COLO829 (cell line): ENCODE data around the gene TICRR.

Source experiments
- DNase-seq: peaks from one replicate; pipeline ENCODE4 v3.0.0; 2012; ENCODE audit warnings: low spot score

Gene TICRR

GRCh38 chr15:89654301-89654761 lies 79.1 kb downstream of the TICRR start:
- DNase-seq = no peak

GRCh38 chr15:89654847-89655805 lies 79.9 kb downstream of the TICRR start, which contains the start of gene KIF7:
TSS of gene KIF7 (minus strand) at chr15:89655467. CDS start at chr15:89652930, 2,537 bp downstream.
- peak; percentile 38 for DNase-seq

- no peak for DNase-seq
Measured at GRCh38 chr15:89656116-89656815, 81.0 kb downstream of the TICRR start.

DNA sequence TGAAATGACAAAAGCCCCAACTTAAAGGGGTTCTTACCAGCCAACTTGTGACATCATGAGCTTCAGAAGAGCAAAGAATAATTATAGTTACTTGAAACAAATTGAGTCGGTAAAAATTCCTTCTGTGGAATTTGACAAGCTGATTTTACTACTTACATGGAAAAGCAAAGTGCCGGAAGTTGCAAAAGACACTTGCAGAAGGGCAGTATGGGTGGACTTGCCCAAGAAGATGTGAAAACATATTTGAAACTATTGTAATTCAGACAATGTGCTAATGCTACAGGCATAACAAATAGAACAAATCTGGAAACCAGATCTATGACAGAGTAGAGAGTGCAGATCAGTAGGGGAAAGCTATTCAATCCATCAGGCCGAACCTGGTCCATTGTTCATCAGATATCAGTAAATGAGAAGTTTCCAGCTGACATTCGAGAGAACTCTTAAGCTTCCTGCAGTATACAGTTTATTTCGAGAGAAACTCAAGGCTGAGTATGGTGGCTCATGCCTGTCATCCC lies 82.5 kb downstream of the TICRR start:
- DNase-seq = no peak

GRCh38 chr15:89659295-89659694 lies 84.0 kb downstream of the TICRR start:
- no peak for DNase-seq

- no peak for DNase-seq
Measured at GRCh38 chr15:89660556-89660955, 85.3 kb downstream of the TICRR start.

DNA sequence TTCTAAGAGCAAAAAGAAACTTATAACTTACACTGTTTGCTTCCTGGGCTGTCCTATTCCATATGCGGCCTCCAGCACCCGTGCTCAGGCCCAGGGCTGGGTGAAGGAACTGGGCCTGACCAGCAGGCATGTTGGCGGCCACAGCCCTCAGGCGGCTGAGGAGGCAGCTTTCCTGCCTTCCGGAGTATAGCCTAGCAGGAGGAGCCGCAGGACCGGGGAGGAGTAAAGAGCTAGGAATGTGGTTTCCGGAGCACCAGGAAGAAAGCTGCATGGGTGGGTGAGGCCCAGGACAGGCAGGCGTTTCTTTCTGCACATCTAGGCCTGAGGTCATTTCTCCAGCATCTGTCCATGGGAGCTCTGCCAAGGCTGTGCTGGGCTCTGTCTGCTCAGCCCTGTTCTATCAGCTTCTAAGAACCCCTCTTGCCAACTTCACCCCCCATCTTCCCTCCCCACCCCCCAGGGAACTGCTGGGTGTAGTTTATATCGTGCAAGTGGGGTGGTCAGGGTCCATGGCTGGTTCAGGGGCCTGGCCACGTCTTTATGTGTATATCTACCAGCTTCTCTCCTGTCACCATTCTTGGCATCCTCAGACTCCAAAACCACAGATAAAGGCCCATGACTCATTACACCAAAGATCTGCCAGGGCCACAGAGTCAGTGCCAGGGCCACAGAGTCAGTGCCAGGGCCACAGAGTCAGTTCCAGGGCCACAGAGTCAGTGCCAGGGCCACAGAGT lies 87.8 kb downstream of the TICRR start:
- DNase-seq = peak; percentile 88

DNA sequence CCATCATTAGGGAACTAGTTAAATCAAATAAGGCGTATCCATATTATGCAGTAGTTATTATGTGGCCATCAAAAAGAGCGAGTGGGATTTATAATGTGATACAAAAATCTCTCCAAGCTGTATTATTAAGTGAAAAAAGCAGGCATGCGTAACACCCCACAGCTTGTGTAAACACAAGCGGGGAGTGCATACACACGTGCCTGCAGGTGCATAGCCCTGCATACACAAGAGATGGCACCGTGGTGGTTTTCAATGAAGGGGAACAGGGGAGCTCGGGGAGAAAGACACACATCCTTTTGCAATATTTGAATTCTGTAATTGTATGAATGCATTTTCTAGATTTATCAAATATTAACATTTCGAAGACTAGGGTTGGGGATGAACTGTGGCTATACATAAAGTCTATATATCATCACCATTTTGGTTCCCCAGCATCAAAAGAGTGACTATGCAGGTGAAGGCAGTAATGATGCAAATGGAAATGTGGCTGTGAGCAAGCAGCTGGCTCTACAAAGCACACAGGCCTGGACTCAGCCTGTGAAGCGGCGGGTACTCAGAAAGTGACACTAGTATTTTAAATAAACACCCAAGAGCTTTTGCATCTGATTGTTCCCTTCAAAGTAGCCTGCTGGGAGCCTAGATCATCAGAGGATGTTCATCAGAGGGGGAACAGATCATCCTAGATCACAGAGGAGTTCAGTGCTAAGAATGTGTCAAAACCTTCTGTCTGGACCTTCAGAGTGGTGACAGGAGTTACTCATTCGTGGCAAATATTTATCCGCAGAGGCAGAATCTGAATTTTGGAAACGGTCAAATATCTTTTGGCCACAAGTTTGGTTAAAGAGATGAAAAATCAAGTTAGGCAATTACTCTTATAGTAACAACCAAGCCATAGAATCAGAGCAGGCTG lies 89.4 kb downstream of the TICRR start:
- no peak for DNase-seq

GRCh38 chr15:89665449-89666181 lies 90.3 kb downstream of the TICRR start:
- DNase-seq = no peak

GRCh38 chr15:89666184-89666857 lies 91.1 kb downstream of the TICRR start:
- no peak for DNase-seq

DNA sequence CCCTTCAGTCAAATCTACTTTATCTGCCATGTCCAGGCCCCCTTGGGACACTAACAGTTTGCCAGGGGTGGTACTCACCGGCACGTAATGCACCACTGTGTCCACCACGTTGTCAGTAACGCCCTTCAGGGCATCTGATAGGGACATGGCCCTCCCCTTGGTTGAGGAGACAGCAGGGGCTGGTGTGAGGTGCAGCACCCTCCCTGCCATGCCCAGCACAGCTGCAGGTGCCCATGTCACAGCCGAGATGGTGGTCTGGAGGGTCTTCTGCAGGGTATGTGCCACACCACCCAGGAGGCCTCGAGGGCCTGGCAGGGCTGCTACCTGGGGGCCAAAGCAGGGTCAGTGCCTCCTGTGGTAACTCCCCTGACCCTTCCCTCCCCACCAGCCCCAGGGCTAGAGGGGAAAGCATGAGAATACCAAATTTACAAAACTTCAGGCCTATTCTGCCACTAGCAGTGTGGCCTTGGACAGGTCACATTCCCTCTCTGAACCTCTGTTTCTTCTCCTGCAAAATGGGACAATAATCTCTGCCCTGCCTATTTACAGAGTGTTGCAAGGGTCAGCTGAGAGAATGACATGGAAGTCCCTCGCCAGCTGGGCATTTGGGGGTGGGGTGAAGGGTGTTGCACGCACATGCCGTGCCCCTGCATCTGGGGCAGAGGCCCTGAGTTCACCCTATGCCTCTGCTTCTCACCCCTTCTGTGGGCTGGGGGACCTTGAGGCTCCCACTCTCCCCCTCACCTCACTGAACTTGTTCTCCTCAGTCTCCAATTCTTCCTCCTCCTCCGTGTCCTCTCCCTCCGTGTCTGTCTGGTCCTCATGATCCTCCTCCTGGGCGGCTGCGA lies 91.8 kb downstream of the TICRR start:
- DNase-seq = no peak

- no peak for DNase-seq
Measured at GRCh38 chr15:89667706-89667960, 92.4 kb downstream of the TICRR start.

DNA sequence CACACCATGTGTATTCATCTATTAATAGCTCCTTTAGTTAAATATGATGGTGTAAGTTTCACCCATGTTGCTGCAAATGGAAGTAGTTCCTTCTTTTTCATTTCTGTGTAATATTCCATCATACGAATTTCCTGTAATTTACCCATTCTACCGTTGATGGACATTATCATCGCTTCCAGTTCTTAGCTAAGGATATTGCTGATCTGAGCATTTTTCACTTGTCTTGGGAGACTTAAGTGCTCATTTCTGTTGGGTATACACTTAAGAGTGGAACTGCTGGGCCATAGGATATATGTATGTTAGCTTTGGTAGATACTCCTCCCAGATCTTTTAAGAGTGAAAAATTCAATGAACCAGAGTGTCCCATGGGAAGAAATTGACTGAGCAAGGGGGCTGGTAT lies 92.9 kb downstream of the TICRR start:
- DNase-seq = no peak

GRCh38 chr15:89669309-89669865 lies 94.1 kb downstream of the TICRR start:
- DNase-seq = no peak

DNA sequence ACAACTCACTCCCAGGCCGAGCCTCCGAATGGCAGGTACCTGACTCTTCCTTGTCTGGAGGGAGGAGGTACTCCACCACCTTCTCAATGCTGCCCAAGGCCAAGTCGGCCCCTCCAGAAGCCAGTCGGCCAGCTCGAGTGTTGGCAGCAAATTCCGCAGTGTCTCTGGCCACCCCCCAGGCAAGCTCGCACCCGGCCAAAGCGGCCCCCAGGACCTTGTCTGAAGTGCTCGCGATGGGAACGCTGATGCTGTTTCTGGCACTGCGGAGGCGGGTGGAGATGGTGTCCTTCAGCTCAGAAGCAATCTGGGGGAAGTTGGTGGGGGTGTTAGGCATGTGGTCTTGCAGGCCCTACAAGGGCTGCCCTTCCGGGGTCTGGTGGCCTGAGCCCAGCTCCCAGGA lies 94.7 kb downstream of the TICRR start:
- DNase-seq = no peak

- no peak for DNase-seq
Measured at GRCh38 chr15:89670971-89671560, 95.8 kb downstream of the TICRR start.

DNA sequence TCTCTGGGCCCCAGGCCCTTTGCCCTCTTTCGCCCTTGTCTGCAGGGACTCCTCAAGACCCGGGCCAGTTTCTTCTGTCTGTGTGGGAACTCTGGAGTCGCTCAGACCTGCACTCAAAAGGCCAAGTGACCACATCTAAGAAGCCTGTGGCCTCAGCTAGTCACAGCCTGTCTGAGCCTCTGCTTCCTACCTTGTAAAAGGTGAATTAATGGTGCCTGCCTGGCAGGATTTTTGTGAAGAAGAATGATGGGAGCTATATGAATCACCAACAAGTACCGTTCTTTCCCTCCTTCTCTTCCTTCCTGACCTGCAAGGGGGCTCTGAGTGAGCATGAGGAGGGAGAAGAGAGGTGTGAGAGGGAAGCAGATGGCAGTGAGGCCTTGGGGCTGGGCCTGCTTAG lies 96.4 kb downstream of the TICRR start:
- DNase-seq = no peak
